ENCODE data around the gene GON4L. TPM values are rescaled to one million over a fixed set of nuclear protein-coding genes. Genes with fewer than 3 reads are reported as not detected.
A peak's percentile ranks its signal among the peaks of the same experiment; 100 is the strongest.
"Not testable (repeated sequence)": the region's sequence is repeated elsewhere in the genome, so short reads cannot be mapped to it uniquely, and the experiment has no call there.

GON4L gene, protein sequence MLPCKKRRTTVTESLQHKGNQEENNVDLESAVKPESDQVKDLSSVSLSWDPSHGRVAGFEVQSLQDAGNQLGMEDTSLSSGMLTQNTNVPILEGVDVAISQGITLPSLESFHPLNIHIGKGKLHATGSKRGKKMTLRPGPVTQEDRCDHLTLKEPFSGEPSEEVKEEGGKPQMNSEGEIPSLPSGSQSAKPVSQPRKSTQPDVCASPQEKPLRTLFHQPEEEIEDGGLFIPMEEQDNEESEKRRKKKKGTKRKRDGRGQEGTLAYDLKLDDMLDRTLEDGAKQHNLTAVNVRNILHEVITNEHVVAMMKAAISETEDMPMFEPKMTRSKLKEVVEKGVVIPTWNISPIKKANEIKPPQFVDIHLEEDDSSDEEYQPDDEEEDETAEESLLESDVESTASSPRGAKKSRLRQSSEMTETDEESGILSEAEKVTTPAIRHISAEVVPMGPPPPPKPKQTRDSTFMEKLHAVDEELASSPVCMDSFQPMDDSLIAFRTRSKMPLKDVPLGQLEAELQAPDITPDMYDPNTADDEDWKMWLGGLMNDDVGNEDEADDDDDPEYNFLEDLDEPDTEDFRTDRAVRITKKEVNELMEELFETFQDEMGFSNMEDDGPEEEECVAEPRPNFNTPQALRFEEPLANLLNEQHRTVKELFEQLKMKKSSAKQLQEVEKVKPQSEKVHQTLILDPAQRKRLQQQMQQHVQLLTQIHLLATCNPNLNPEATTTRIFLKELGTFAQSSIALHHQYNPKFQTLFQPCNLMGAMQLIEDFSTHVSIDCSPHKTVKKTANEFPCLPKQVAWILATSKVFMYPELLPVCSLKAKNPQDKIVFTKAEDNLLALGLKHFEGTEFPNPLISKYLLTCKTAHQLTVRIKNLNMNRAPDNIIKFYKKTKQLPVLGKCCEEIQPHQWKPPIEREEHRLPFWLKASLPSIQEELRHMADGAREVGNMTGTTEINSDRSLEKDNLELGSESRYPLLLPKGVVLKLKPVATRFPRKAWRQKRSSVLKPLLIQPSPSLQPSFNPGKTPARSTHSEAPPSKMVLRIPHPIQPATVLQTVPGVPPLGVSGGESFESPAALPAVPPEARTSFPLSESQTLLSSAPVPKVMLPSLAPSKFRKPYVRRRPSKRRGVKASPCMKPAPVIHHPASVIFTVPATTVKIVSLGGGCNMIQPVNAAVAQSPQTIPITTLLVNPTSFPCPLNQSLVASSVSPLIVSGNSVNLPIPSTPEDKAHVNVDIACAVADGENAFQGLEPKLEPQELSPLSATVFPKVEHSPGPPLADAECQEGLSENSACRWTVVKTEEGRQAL (N-terminal part only)
- total RNA-seq (51.7 TPM), polyA plus RNA-seq (17.6 TPM)

DNA sequence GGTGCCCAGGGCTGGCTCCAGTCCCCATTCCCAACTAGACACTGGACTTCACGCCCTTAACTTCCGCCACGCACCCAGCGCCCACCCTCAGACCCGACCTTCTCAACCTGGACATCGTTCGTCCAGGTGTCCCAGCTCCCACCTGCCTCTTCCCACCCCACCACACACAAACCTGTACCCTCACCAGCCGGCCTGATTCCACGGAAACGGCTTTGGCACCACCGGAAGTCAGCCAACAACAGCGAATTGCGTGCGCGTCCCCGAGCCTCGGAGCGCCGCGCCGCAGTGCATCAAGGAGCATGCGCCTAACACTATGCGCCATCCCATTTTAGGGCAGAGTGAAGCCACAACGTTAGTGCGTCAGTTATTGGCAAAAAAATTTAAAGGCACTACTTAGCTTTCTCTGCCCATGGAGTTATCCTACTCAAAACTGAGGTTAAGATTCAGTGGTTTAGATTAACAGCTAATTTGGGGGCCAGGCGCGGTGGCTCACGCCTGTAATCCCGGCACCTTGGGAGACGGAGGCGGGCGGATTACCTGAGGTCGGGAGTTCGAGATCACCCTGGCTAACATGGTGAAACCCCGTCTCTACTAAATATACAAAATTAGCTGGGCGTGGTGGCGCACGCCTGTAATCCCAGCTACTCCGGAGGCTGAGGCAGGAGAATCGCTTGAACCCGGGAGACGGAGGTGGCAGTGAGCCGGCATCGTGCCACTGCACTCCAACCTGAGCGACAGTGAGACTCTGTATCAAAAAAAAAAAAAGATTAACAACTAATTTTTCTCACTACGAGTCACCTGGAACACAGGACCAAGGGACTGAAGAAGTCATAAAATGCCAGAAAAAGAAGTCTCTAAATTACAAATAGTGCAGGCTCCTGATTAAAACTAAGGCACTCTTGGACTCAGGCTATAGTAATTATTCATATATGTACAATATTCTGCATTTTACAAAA lies at the start of gene GON4L:
Gene GON4L, minus strand, starts transcription at position 240 of the 956 bp plus-strand sequence. CDS start 3,434 bp downstream, outside the sequence.
- peak within 1 kb of the TSS; percentile 55 for H3K4me3 ChIP-seq (ENCODE audit: low read depth, low read length)
- WGBS, result 14% methylated on average over 46 of the region's 46 CpGs
- DNase-seq (ENCODE audit: extremely low spot score), result peak; percentile 85
- no peaks in the 10 kb centered on the region for H3K4me1 ChIP-seq (ENCODE audit: insufficient read depth)
- H3K36me3 ChIP-seq (ENCODE audit: insufficient read depth), result peaks cover 2% of the 10 kb centered on the region
- H3K27ac ChIP-seq (ENCODE audit: low read depth), result peak within 1 kb of the TSS; percentile 77

DNA sequence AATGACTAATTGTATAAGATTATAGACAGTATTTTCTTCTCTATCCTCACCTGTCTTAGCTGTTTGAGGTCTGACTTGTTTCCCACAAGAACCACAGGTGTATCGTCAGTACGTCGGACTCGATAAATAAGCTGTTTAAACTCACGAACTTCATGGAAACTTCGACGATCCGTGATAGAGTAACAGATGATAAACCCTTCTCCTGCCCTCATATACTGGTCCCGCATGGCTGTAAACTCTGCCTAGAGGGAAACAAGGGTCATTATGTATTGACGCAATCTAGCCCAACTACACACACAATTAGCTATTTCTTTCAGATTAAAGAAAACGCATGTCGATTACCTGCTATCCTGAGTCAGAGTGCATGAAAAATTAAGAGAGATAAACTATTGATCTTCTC lies 47.2 kb upstream of the GON4L start:
- no peaks in the 10 kb centered on the region for H3K4me1 ChIP-seq (ENCODE audit: insufficient read depth)
- peaks cover 14% of the 10 kb centered on the region for H3K36me3 ChIP-seq (ENCODE audit: insufficient read depth)
- no peak for DNase-seq (ENCODE audit: extremely low spot score)
- H3K4me3 ChIP-seq (ENCODE audit: low read depth, low read length), result no peak overlapping the region
- H3K27ac ChIP-seq (ENCODE audit: low read depth), result no peak overlapping the region
- 95% methylated on average over 12 of the region's 12 CpGs for WGBS

DNA sequence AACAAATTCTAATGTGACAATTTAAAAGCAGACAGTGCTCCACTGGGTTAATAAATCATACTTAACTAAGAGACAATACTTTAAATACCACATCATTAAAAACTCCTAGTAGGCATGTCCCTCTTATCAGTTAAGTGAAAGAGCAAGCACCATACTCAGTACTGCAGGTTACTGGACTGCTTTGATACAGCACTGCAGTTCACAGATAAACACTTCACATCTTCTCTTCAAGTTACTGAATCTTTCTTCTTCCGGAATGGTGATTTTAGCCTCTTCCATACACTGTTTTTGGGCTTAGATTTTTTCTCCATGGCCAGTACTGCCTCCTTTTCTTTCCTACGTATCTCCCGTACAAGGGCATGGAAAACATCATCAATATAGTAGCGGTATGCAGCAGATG lies 43.1 kb upstream of the GON4L start:
- no peak overlapping the region for H3K4me3 ChIP-seq (ENCODE audit: low read depth, low read length)
- peaks cover 14% of the 10 kb centered on the region for H3K36me3 ChIP-seq (ENCODE audit: insufficient read depth)
- 85% methylated on average over 4 of the region's 4 CpGs for WGBS
- no peak for DNase-seq (ENCODE audit: extremely low spot score)
- H3K4me1 ChIP-seq (ENCODE audit: insufficient read depth), result no peaks in the 10 kb centered on the region
- no peak overlapping the region for H3K27ac ChIP-seq (ENCODE audit: low read depth)

DNA sequence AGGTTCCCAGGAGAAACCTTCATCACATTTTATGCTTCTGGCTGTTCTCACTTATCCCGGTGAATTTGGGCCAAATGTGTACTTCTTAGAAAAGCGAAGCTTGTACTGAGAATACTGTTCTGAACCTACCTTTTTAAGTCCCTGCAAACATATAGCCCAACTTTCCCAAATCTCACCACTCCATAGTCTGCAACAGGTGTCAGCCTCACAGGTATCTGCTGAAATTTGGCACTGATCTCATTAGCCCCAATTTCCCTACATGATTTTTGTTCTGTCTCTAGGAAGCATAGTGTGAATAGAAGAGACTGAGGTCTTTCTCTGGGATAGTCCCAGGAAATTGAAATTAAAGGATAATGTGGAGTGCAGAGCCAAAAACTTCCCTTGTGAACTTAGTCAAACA lies 42.7 kb upstream of the GON4L start:
- Histone ChIP-seq H3K27ac (ENCODE audit: low read depth) (no peak overlapping the region), H3K4me3 (ENCODE audit: low read depth, low read length) (no peak overlapping the region), H3K36me3 (ENCODE audit: insufficient read depth) (peaks cover 14% of the 10 kb centered on the region), H3K4me1 (ENCODE audit: insufficient read depth) (no peaks in the 10 kb centered on the region)
- 92% methylated on average over 2 of the region's 2 CpGs for WGBS
- DNase-seq (ENCODE audit: extremely low spot score), result no peak

DNA sequence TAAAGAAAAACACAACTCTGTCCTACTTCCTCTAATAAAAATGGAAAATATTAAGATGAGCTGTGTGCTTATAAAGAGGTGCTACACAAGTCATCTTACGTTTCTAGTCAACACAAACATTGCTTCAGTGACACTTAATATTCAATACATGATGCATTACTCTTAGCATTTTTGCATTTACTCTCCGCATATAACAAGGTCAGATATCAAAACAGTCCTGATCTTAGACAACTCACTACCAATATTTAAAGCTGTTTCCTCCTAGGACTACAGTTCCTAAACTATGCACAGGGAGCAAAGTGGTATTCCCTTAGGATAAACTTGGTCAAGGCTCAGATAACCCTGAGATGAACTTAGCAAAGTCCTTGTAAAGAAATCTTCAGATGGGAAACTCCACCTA lies 41.9 kb upstream of the GON4L start:
- Histone ChIP-seq H3K4me1 (ENCODE audit: insufficient read depth) (no peaks in the 10 kb centered on the region), H3K27ac (ENCODE audit: low read depth) (no peak overlapping the region), H3K4me3 (ENCODE audit: low read depth, low read length) (no peak overlapping the region), H3K36me3 (ENCODE audit: insufficient read depth) (peaks cover 12% of the 10 kb centered on the region)
- DNase-seq (ENCODE audit: extremely low spot score), result no peak
- WGBS, result 56% methylated on average over 2 of the region's 2 CpGs

DNA sequence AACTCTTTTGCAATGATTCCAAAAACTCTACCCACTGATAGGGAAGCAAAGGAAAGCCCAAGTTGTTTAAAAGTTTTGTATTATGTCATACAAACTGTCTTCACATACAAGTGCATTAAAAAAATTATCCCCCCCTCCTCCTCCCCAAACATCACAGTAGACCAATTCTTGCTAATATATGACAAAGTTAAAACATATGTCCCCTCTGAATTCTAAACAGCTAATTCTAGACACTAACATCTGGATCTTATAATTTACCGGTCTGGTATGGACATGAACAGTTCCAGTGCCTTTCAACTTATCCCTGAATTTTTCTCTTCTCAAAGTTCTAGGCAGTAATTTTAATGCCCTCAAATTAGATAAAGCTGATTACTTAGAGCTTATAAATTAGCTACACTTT lies 40.7 kb upstream of the GON4L start:
- no peak overlapping the region for H3K27ac ChIP-seq (ENCODE audit: low read depth)
- WGBS, result 71% methylated on average over 1 of the region's 1 CpG
- no peaks in the 10 kb centered on the region for H3K4me1 ChIP-seq (ENCODE audit: insufficient read depth)
- DNase-seq (ENCODE audit: extremely low spot score), result no peak
- H3K36me3 ChIP-seq (ENCODE audit: insufficient read depth), result peaks cover 12% of the 10 kb centered on the region
- H3K4me3 ChIP-seq (ENCODE audit: low read depth, low read length), result no peak overlapping the region

DNA sequence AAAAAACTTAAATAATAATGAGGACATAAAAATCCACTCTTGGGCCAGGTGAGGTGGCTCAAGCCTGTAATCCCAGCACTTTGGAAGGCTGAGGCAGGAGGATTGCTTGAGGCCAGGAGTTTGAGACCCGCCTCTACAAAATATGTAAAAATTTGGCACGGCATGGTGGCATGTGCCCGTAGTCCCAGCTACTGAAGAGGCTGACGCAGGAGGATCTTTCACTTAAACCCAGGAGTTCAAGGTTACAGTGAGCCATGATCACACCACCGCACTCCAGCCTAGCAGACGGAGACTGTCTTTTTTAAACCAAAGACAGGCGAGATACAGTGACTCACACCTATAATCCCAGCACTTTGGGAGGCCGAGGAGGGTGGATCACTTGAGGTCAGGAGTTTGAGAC lies 39.5 kb upstream of the GON4L start:
- H3K36me3 ChIP-seq (ENCODE audit: insufficient read depth); DNase-seq (ENCODE audit: extremely low spot score); H3K4me3 ChIP-seq (ENCODE audit: low read depth, low read length); H3K27ac ChIP-seq (ENCODE audit: low read depth); H3K4me1 ChIP-seq (ENCODE audit: insufficient read depth): not testable (repeated sequence)
- 91% methylated on average over 8 of the region's 8 CpGs for WGBS

DNA sequence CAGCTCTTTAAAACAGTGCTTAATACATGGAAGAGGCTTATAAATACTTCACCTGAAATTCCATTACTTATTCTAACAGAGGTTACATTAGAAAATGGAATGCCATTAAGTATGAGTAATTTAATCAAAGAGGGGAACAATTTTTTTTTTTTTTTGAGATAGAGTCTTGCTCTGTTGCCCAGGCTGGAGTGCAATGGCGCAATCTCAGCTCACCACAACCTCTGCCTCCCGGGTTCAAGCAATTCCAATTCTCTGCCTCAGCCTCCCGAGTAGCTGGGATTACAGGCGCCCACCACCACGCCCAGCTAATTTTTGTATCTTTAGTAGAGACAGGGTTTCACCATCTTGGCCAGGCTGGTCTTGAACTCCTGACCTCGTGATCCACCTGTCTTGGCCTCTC lies 38.6 kb upstream of the GON4L start:
- not testable (repeated sequence) for H3K4me1 ChIP-seq (ENCODE audit: insufficient read depth); H3K4me3 ChIP-seq (ENCODE audit: low read depth, low read length); H3K36me3 ChIP-seq (ENCODE audit: insufficient read depth); DNase-seq (ENCODE audit: extremely low spot score); H3K27ac ChIP-seq (ENCODE audit: low read depth)
- 96% methylated on average over 6 of the region's 6 CpGs for WGBS

DNA sequence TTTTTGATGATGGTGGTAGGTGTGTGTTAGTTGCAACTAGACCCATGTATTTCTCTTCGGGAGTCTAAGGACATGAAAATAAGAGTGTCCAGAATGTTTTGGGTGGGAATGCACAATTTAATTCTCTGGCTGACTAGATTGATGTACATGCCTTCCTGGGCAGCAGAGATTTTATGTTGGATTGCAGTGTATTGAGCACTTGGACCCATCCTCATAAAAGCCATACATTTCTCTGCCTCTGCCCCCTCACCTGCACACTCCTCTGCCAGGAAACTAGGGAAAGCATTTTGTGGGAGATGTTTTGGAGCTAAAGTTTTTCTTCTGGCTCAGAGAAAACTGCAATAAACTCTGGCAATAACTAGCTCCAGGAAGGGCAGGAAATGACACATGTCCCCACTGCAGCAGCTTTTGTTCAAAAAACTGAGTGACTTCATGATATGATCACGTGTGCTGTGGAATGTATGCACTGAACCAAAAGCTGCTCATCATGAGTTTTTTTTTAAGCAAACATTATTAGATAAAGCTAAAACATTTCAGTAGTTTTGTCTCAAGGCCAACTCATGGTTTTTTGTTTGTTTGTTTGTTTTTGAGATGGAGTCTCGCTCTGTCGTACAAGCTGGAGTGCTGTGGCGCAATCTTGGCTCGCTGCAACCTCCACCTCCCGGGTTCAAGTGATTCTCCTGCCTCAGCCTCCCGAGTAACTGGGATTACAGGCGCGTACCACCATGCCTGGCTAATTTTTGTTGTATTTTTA lies 36.6 kb upstream of the GON4L start:
- Histone ChIP-seq H3K27ac (ENCODE audit: low read depth) (no peak overlapping the region), H3K36me3 (ENCODE audit: insufficient read depth) (peaks cover 2% of the 10 kb centered on the region), H3K4me3 (ENCODE audit: low read depth, low read length) (no peak overlapping the region), H3K4me1 (ENCODE audit: insufficient read depth) (no peaks in the 10 kb centered on the region)
- DNase-seq (ENCODE audit: extremely low spot score), result no peak
- WGBS, result 70% methylated on average over 10 of the region's 10 CpGs

DNA sequence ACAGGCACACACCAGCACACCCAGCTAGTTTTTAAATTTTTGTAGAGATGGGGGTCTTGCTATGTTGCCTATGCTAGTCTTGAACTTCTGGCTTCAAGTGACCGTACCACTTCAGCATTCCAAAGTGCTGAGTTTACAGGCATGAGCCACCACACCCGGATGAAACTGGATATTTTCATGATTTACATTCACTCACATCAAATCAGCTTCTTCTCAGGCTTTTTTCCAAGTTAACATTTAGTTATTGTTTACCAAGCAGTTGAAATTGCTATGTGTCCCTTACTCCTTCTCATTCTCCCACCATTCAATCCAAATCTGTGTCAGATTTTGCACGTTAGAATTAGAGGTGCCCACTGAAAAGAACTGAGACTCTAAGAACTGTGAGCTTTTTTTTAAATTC lies 35.8 kb upstream of the GON4L start:
- DNase-seq (ENCODE audit: extremely low spot score), result no peak
- Histone ChIP-seq H3K4me3 (ENCODE audit: low read depth, low read length) (no peak overlapping the region), H3K36me3 (ENCODE audit: insufficient read depth) (peaks cover 2% of the 10 kb centered on the region), H3K27ac (ENCODE audit: low read depth) (no peak overlapping the region), H3K4me1 (ENCODE audit: insufficient read depth) (no peaks in the 10 kb centered on the region)
- 28% methylated on average over 3 of the region's 3 CpGs for WGBS

DNA sequence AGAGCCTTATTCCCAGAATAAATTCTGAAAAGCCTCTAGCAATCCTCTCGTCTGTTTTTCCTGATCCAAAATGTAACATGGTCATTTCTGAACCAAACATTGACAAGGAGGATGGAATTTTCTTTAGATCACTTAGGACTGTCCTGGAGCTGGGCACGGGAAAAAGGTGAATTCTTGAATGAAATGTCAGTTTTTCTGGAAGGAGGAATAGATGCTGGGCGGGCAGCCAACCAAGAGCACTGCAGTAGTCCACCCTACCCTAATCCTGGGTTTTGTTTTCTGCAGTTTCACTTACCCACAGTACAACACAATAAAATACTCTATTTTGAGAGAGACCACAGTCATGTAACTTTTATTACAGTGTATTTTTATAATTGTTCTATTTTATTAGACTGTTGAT lies 33.2 kb upstream of the GON4L start:
- no peak for DNase-seq (ENCODE audit: extremely low spot score)
- 64% methylated on average over 3 of the region's 3 CpGs for WGBS
- no peak overlapping the region for H3K27ac ChIP-seq (ENCODE audit: low read depth)
- no peak overlapping the region for H3K4me3 ChIP-seq (ENCODE audit: low read depth, low read length)
- H3K36me3 ChIP-seq (ENCODE audit: insufficient read depth), result no peaks in the 10 kb centered on the region
- H3K4me1 ChIP-seq (ENCODE audit: insufficient read depth), result no peaks in the 10 kb centered on the region

DNA sequence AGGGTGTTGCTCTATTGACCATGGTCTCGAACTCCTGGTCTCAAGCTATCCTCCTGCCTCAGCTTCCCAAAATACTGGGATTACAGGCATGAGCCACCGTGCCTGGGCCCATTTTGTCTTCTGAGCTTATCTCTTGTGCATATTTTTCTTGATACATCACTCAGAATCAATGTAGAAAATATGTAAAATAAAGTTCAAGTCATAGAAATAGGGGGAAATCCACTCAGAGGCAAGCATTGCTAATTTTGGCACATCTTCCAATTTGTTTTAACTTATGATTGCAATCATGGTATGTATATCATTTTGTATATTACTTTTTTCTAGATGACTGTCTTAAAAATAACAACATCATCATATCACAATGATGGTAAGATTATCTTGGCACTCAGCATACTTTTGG lies 32.6 kb upstream of the GON4L start:
- DNase-seq (ENCODE audit: extremely low spot score), result no peak
- H3K4me3 ChIP-seq (ENCODE audit: low read depth, low read length), result no peak overlapping the region
- H3K4me1 ChIP-seq (ENCODE audit: insufficient read depth), result no peaks in the 10 kb centered on the region
- WGBS, result 59% methylated on average over 2 of the region's 2 CpGs
- H3K27ac ChIP-seq (ENCODE audit: low read depth), result no peak overlapping the region
- H3K36me3 ChIP-seq (ENCODE audit: insufficient read depth), result no peaks in the 10 kb centered on the region

All from urinary bladder (tissue), 4 donors.